DOHH2 (cell line): ENCODE measurements around the gene SELENON.

Source experiments
- H3F3A ChIP-seq: fragments of 200-600 bp; sonication (generic), shearing (Covaris generic); 2 replicates; pipeline ENCODE4 v1.6.0; 2016; ENCODE audit warnings: antibody characterized with exemption, mild to moderate bottlenecking; ENCODE audit not compliant: control insufficient read depth, insufficient read depth
- H3K27ac ChIP-seq: fragments of 200-600 bp; sonication (generic); 2 replicates; pipeline ENCODE4 v1.5.1; 2014; ENCODE audit warnings: low read depth, mild to moderate bottlenecking, low read length, moderate library complexity
- H3K27me3 ChIP-seq: fragments of 200-600 bp; sonication (generic); 2 replicates; pipeline ENCODE4 v1.6.1; 2014; ENCODE audit warnings: mild to moderate bottlenecking, low read length, mixed read lengths; ENCODE audit not compliant: control insufficient read depth
- H3K36me3 ChIP-seq: fragments of 200-600 bp; sonication (generic); 2 replicates; pipeline ENCODE4 v1.6.1; 2014; ENCODE audit warnings: mild to moderate bottlenecking, low read length, moderate library complexity, mixed read lengths; ENCODE audit not compliant: control insufficient read depth
- H3K4me1 ChIP-seq: fragments of 200-600 bp; sonication (generic); 2 replicates; pipeline ENCODE4 v1.6.1; 2014; ENCODE audit warnings: mild to moderate bottlenecking, low read length, mixed read lengths; ENCODE audit not compliant: control insufficient read depth
- H3K4me2 ChIP-seq: fragments of 200-600 bp; sonication (generic); 2 replicates; pipeline ENCODE4 v1.6.0; 2014; ENCODE audit warnings: mild to moderate bottlenecking, low read length, moderate library complexity
- H3K4me3 ChIP-seq: fragments of 200-600 bp; sonication (generic); 2 replicates; pipeline ENCODE4 v1.5.1; 2014; ENCODE audit warnings: mild to moderate bottlenecking, low read length, mixed read lengths
- H3K79me2 ChIP-seq: fragments of 200-600 bp; sonication (generic); 2 replicates; pipeline ENCODE4 v1.6.1; 2014; ENCODE audit warnings: mild to moderate bottlenecking, low read length, mixed read lengths; ENCODE audit not compliant: control insufficient read depth
- H3K9me2 ChIP-seq: fragments of 200-600 bp; sonication (generic); replicated peaks from 2 replicates; pipeline ENCODE4 v1.6.1; 2014; ENCODE audit warnings: mild to moderate bottlenecking, low read length, mixed read lengths; ENCODE audit not compliant: control insufficient read depth
- H3K9me3 ChIP-seq: fragments of 200-600 bp; sonication (generic); 2 replicates; pipeline ENCODE4 v1.6.1; 2014; ENCODE audit warnings: antibody characterized with exemption, low read length, mixed read lengths; ENCODE audit not compliant: control insufficient read depth, insufficient read depth
- H4K20me1 ChIP-seq: fragments of 200-600 bp; sonication (generic); 2 replicates; pipeline ENCODE4 v1.6.0; 2014; ENCODE audit warnings: low read depth, mild to moderate bottlenecking, antibody characterized with exemption, low read length, moderate library complexity; ENCODE audit not compliant: control insufficient read depth, insufficient read depth
- EZH2phosphoT487 ChIP-seq: fragments of 200-600 bp; sonication (generic); IDR thresholded peaks from 2 replicates; pipeline ENCODE4 v1.6.1; 2017; ENCODE audit warnings: borderline replicate concordance, mild to moderate bottlenecking, antibody characterized with exemption, low read length, moderate library complexity, mixed read lengths
- TF ChIP-seq, protein P1 (sequence below): fragments of 200-600 bp; sonication (generic); IDR thresholded peaks from one replicate; pipeline ENCODE4 v1.5.1; 2014; ENCODE audit warnings: antibody characterized with exemption, mild to moderate bottlenecking, low read depth, low read length; ENCODE audit not compliant: poor library complexity, severe bottlenecking

SELENON gene

DNA sequence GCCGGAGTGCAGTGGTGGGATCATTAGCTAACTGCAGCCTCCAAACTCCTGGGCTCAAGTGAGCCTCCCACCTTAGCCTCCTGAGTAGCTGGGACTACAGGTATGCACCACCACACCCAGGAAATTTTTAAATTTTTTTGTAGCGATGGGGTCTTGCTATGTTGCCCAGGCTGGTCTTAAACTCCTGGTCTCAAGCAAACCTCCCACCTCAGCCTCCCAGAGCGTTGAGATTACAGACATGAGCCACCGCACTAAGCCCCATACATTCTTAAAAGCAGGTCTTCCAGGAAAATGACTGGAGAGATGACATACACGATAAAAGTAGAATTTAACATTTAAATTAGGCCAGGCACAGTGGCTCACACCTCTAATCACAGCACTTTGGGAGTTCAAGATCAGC lies 33.2 kb downstream of the SELENON start:
- H3K36me3 ChIP-seq, result peaks cover 88% of the 10 kb centered on the region
- H3K79me2 ChIP-seq, result peaks cover 6% of the 10 kb centered on the region

DNA sequence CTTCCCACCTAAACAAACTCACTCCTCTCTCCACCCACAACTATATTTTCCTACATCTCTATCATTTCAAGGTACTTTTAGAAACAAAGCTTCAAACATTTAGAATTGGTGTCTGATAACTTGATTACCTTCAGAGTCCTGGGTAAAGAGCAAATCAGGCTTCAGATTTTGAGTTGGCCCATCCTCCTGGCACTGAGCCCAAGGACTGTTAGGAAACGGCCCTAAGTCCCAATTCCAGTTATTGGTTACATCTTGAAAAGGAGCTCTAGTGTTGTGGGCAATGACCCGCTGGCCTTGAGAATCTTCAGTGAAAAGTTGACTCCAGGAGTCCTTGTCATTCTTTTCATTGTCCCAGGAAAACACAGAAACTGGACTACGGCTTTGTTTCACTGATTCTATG lies 34.9 kb downstream of the SELENON start:
- Histone ChIP-seq H3K4me1 (no peaks in the 10 kb centered on the region), H3K27ac (no peak overlapping the region), H3K36me3 (peaks cover 70% of the 10 kb centered on the region), H4K20me1 (no peaks in the 10 kb centered on the region; the same call in 1 of the 2 replicates), H3K4me2 (no peak overlapping the region), H3F3A (no peaks in the 10 kb centered on the region), H3K4me3 (no peak overlapping the region), H3K9me2 (no peaks in the 10 kb centered on the region), H3K79me2 (peaks cover 15% of the 10 kb centered on the region), H3K9me3 (no peaks in the 10 kb centered on the region), H3K27me3 (no peaks in the 10 kb centered on the region)
- no peak for TF ChIP-seq EZH2phosphoT487
- TF ChIP-seq, protein P1, sequence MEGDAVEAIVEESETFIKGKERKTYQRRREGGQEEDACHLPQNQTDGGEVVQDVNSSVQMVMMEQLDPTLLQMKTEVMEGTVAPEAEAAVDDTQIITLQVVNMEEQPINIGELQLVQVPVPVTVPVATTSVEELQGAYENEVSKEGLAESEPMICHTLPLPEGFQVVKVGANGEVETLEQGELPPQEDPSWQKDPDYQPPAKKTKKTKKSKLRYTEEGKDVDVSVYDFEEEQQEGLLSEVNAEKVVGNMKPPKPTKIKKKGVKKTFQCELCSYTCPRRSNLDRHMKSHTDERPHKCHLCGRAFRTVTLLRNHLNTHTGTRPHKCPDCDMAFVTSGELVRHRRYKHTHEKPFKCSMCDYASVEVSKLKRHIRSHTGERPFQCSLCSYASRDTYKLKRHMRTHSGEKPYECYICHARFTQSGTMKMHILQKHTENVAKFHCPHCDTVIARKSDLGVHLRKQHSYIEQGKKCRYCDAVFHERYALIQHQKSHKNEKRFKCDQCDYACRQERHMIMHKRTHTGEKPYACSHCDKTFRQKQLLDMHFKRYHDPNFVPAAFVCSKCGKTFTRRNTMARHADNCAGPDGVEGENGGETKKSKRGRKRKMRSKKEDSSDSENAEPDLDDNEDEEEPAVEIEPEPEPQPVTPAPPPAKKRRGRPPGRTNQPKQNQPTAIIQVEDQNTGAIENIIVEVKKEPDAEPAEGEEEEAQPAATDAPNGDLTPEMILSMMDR, result no peak

More for the DNA sequence above, 33.2 kb downstream of the SELENON start:
- no peaks in the 10 kb centered on the region for H3K9me2 ChIP-seq
- TF ChIP-seq EZH2phosphoT487, result no peak
- TF ChIP-seq, protein P1, result no peak
- no peak overlapping the region for H3K4me2 ChIP-seq
- no peaks in the 10 kb centered on the region for H3K9me3 ChIP-seq
- no peaks in the 10 kb centered on the region for H3K27me3 ChIP-seq
- H3K27ac ChIP-seq, result no peak overlapping the region
- H4K20me1 ChIP-seq, result no peaks in the 10 kb centered on the region; the same call in 1 of the 2 replicates
- no peaks in the 10 kb centered on the region for H3F3A ChIP-seq
- H3K4me3 ChIP-seq, result no peak overlapping the region
- no peaks in the 10 kb centered on the region for H3K4me1 ChIP-seq

- Histone ChIP-seq H3K27ac (no peak overlapping the region), H3K4me1 (no peaks in the 10 kb centered on the region), H3K9me2 (no peaks in the 10 kb centered on the region), H3K79me2 (peaks cover 28% of the 10 kb centered on the region), H3K4me2 (no peak overlapping the region), H3K36me3 (peaks cover 52% of the 10 kb centered on the region), H3K9me3 (no peaks in the 10 kb centered on the region), H3K4me3 (no peak overlapping the region), H3F3A (no peaks in the 10 kb centered on the region), H4K20me1 (no peaks in the 10 kb centered on the region), H3K27me3 (no peaks in the 10 kb centered on the region)
- TF ChIP-seq, protein P1, result no peak
- no peak for TF ChIP-seq EZH2phosphoT487
These were observed 36.7 kb downstream of the SELENON start for GRCh38 chr1:25836695-25837094.
